Measurements from ENCODE around the gene TTC29.

DNA sequence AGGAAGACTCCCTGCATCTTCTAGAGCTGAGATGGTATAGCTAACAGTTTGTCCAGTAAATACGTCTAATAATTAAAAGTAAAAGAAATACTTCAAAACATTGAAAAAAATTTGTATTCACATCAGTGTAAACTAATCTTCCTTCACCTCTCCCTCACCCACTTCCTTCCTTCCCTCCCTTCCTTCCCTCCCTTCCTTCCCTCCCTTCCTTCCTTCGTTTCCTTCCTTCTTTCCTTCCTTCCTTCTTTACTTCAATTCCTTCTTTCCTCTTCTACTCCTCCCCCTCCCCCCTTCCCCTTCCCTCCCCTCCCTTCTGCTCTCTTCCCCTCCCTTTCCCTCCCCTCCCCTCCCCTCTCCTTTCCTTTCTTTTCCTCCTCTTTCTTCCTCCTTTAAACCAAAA is 203.2 kb downstream of the TTC29 start:
- TF ChIP-seq POLR2AphosphoS5 (IDR thresholded peaks at IDR 0.05; ENCODE audit: low read depth, low read length) (no peak), POLR2A (IDR thresholded peaks at IDR 0.05; ENCODE audit: low read depth, low read length) (no peak), TAF1 (IDR thresholded peaks at IDR 0.05; ENCODE audit: borderline replicate concordance, low read depth, low read length) (no peak)
